Erythroblast (primary cell): ENCODE results near the gene PIGBOS1.

Experiments used
- DNase-seq, 2 experiments: peaks; one replicate each; lab custom pipeline; 2025; lab: John Stamatoyannopoulos, UW
- GATA1 ChIP-seq: IDR thresholded peaks from 2 replicates; pipeline ENCODE4 v1.6.1; 2011; ENCODE audit warnings: low read depth, mild to moderate bottlenecking, control low read depth, low read length, moderate library complexity
- POLR2A ChIP-seq: IDR thresholded peaks from 2 replicates; pipeline ENCODE4 v1.6.1; 2011; ENCODE audit warnings: mild to moderate bottlenecking, low read length

PIGBOS1 gene

GRCh38 chr15:55318588-55319494 is at the start of gene PIGBOS1, which contains the start of gene PIGB:
Gene PIGBOS1 (minus strand): TSS chr15:55319123. CDS start chr15:55317792, 1,331 bp downstream.
Gene PIGB (plus strand): TSS chr15:55319222. CDS start chr15:55319251, 29 bp downstream.
- peak; percentile 95 for TF ChIP-seq POLR2A
- no peak for TF ChIP-seq GATA1
- peak; percentile 92 to 94 for DNase-seq

GRCh38 chr15:55366981-55367380 is 48.1 kb upstream of the PIGBOS1 start:
- DNase-seq = no peak
- TF ChIP-seq GATA1 (no peak), POLR2A (no peak)

GRCh38 chr15:55362641-55363040 is 43.7 kb upstream of the PIGBOS1 start:
- TF ChIP-seq GATA1 = no peak
- no peak for TF ChIP-seq POLR2A
- DNase-seq = no peak

GRCh38 chr15:55361048-55361447 is 42.1 kb upstream of the PIGBOS1 start:
- TF ChIP-seq POLR2A = no peak
- no peak for TF ChIP-seq GATA1
- no peak for DNase-seq

- TF ChIP-seq GATA1 (no peak), POLR2A (no peak)
- no peak for DNase-seq
These were observed 41.3 kb upstream of the PIGBOS1 start for GRCh38 chr15:55360256-55360655.

GRCh38 chr15:55358471-55358870 is 39.5 kb upstream of the PIGBOS1 start:
- TF ChIP-seq POLR2A = no peak
- no peak for TF ChIP-seq GATA1
- peak in 1 of 2 experiments; percentile 9 for DNase-seq

- DNase-seq = peak; percentile 27 to 71
- no peak for TF ChIP-seq GATA1
These were observed 38.9 kb upstream of the PIGBOS1 start for GRCh38 chr15:55357774-55358173.

GRCh38 chr15:55356985-55357585 is 38.2 kb upstream of the PIGBOS1 start:
- DNase-seq = no peak

GRCh38 chr15:55353025-55353424 is 34.1 kb upstream of the PIGBOS1 start:
- DNase-seq = no peak
- TF ChIP-seq POLR2A = no peak
- TF ChIP-seq GATA1 = no peak

More at GRCh38 chr15:55356985-55357585, 38.2 kb upstream of the PIGBOS1 start:
- no peak for TF ChIP-seq GATA1
- TF ChIP-seq POLR2A = no peak

- TF ChIP-seq GATA1 (no peak), POLR2A (no peak)
These were observed 30.4 kb upstream of the PIGBOS1 start for GRCh38 chr15:55349282-55349681.

GRCh38 chr15:55348281-55348778 is 29.4 kb upstream of the PIGBOS1 start:
- DNase-seq = no peak
- TF ChIP-seq GATA1 = no peak

More at GRCh38 chr15:55349282-55349681, 30.4 kb upstream of the PIGBOS1 start:
- DNase-seq = no peak

GRCh38 chr15:55344206-55344605 is 25.3 kb upstream of the PIGBOS1 start:
- no peak for DNase-seq
- TF ChIP-seq GATA1 (no peak), POLR2A (no peak)

- TF ChIP-seq POLR2A (no peak), GATA1 (no peak)
- no peak for DNase-seq
These were observed 24.2 kb upstream of the PIGBOS1 start for GRCh38 chr15:55343168-55343567.

GRCh38 chr15:55337160-55337559 is 18.2 kb upstream of the PIGBOS1 start:
- TF ChIP-seq POLR2A (no peak), GATA1 (no peak)

GRCh38 chr15:55334997-55335396 is 16.1 kb upstream of the PIGBOS1 start:
- DNase-seq = no peak
- TF ChIP-seq POLR2A (no peak), GATA1 (no peak)

More at GRCh38 chr15:55337160-55337559, 18.2 kb upstream of the PIGBOS1 start:
- DNase-seq = no peak
